Stimulated activated memory B cell treated with anti-CD40 and anti-IgM and Interleukin-4, amounts not matched to agents 10 μg/mL and 1 μg/mL and 100 μg/mL, for 72 hours (primary cell): ENCODE data around the gene POLR2A.
A peak's percentile ranks its signal among the peaks of the same experiment; 100 is the strongest.

Experiments
- ATAC-seq: fragments of 150-1000 bp; cut with Tn5 transposase; 2 replicates; pipeline ENCODE4 v1.10.0; 2021
- H3K27ac Mint-ChIP-seq: one replicate; pipeline ENCODE4 v1.8.0; 2022; ENCODE audit warnings: mild to moderate bottlenecking, mixed read lengths
- H3K27me3 Mint-ChIP-seq: one replicate; pipeline ENCODE4 v1.8.0; 2022; ENCODE audit warnings: mixed read lengths
- H3K36me3 Mint-ChIP-seq: one replicate; pipeline ENCODE4 v1.8.0; 2022; ENCODE audit warnings: mixed read lengths
- H3K4me1 Mint-ChIP-seq: one replicate; pipeline ENCODE4 v1.8.0; 2022; ENCODE audit warnings: mixed read lengths
- H3K4me3 Mint-ChIP-seq: one replicate; pipeline ENCODE4 v1.8.0; 2022; ENCODE audit warnings: mild to moderate bottlenecking, moderate library complexity, mixed read lengths
- H3K9me3 Mint-ChIP-seq: one replicate; pipeline ENCODE4 v1.8.0; 2022; ENCODE audit warnings: mixed read lengths

Gene POLR2A

DNA sequence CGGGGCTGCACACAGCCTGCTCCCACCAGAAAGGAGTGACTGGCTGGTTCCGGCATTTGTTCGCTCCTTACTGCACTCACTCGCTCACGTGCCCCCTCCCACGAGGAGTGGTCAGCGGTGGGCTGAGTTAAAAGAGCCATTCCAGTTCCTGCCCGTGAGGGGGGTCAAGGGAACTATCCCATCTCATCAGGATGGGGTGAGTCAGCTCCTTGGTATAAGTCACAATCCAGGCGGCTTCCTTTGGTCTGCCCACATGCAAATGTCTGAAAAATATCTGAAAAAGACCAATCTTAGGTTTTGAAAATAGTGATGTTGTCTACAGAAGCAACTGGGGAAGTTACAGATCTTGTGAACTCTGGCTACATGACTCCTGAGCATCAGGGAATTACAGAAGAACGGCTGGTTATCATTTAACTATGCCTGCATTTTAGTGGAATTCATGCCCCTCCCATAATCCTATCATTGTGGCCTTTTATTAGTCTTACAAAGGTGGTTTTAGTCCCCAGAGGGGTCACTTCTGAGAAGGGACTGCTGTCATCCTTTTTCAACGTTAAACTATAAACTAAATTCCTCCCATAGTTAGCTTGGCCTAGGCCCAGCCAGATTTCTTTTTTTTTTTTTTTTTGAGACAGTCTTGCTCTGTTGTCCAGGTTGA, 54.9 kb downstream of the POLR2A start:
- H3K4me3 Mint-ChIP-seq = no peak overlapping the region
- no peak overlapping the region for H3K27ac Mint-ChIP-seq
- no peaks in the 10 kb centered on the region for H3K4me1 Mint-ChIP-seq
- no peaks in the 10 kb centered on the region for H3K36me3 Mint-ChIP-seq
- ATAC-seq = no peak
- no peaks in the 10 kb centered on the region for H3K27me3 Mint-ChIP-seq
- no peaks in the 10 kb centered on the region for H3K9me3 Mint-ChIP-seq

GRCh38 chr17:7541074-7541621, 57.0 kb downstream of the POLR2A start:
- H3K4me3 Mint-ChIP-seq = no peak overlapping the region
- H3K27ac Mint-ChIP-seq = no peak overlapping the region
- H3K27me3 Mint-ChIP-seq = no peaks in the 10 kb centered on the region
- no peaks in the 10 kb centered on the region for H3K9me3 Mint-ChIP-seq
- ATAC-seq = no peak
- no peaks in the 10 kb centered on the region for H3K4me1 Mint-ChIP-seq
- H3K36me3 Mint-ChIP-seq = no peaks in the 10 kb centered on the region

- Mint-ChIP-seq H3K4me1 (peaks cover 22% of the 10 kb centered on the region), H3K27me3 (no peaks in the 10 kb centered on the region), H3K27ac (no peak overlapping the region), H3K4me3 (no peak overlapping the region), H3K9me3 (no peaks in the 10 kb centered on the region), H3K36me3 (no peaks in the 10 kb centered on the region)
- ATAC-seq = no peak
Measured at GRCh38 chr17:7544911-7545310, 60.7 kb downstream of the POLR2A start.

GRCh38 chr17:7548585-7549400, 64.6 kb downstream of the POLR2A start, which contains the start of gene TNFSF12:
Gene TNFSF12 (plus strand): TSS chr17:7549058. CDS start chr17:7549154, 96 bp downstream.
- Mint-ChIP-seq H3K4me3 (peak within 1 kb of the TSS; percentile 79), H3K27ac (peak within 1 kb of the TSS; percentile 82), H3K4me1 (peaks cover 56% of the 10 kb centered on the region), H3K36me3 (peaks cover 4% of the 10 kb centered on the region), H3K27me3 (no peaks in the 10 kb centered on the region), H3K9me3 (no peaks in the 10 kb centered on the region)
- ATAC-seq = peak; percentile 75
